Fibroblast of lung (primary cell): ENCODE measurements around the gene SMARCD1. TPM values are rescaled to one million over a fixed set of nuclear protein-coding genes. Genes with fewer than 3 reads are reported as not detected.

ENCODE experiments used
- DNase-seq, 2 donors: peaks; one replicate each; pipeline versions ENCODE4 v3.0.0 to v3.0.0-alpha.2; 2010; ENCODE audit warnings: low read depth in 2 of 2
- H2AFZ ChIP-seq: 2 replicates; pipeline ENCODE4 v1.5.1; 2012; ENCODE audit warnings: low read length, control low read depth, inconsistent platforms
- H3K27ac ChIP-seq: 2 replicates; pipeline ENCODE4 v1.5.1; 2011; ENCODE audit warnings: low read length, control low read depth; ENCODE audit not compliant: insufficient read depth
- H3K27me3 ChIP-seq: 2 replicates; pipeline ENCODE4 v1.5.1; 2011; ENCODE audit warnings: mild to moderate bottlenecking, low read length; ENCODE audit not compliant: control insufficient read depth, insufficient read depth
- H3K36me3 ChIP-seq: 2 replicates; pipeline ENCODE4 v1.5.1; 2011; ENCODE audit warnings: low read length; ENCODE audit not compliant: control insufficient read depth, insufficient read depth
- H3K4me1 ChIP-seq: 2 replicates; pipeline ENCODE4 v1.5.1; 2011; ENCODE audit warnings: low read length; ENCODE audit not compliant: control insufficient read depth, insufficient read depth; ENCODE audit errors: extremely low read depth
- H3K4me2 ChIP-seq: 2 replicates; pipeline ENCODE4 v1.5.1; 2011; ENCODE audit warnings: low read length, control low read depth; ENCODE audit not compliant: insufficient read depth; ENCODE audit errors: extremely low read depth
- H3K4me3 ChIP-seq, 4 experiments: fragments of 200-600 bp in 1 of 4; sonication (generic) in 1 of 4; replicated peaks in 1 of 4; 2 replicates each; pipeline ENCODE4 v1.5.1; 2011 to 2016; ENCODE audit warnings: low read length in 4 of 4, low read depth in 3 of 4, mild to moderate bottlenecking in 3 of 4, control low read depth in 2 of 4, inconsistent platforms in 1 of 4, mixed read lengths in 1 of 4; ENCODE audit not compliant: insufficient read depth in 1 of 4; ENCODE audit errors: control extremely low read depth in 1 of 4
- H3K79me2 ChIP-seq: 2 replicates; pipeline ENCODE4 v1.5.1; 2012; ENCODE audit warnings: mild to moderate bottlenecking, low read length, inconsistent platforms; ENCODE audit not compliant: control insufficient read depth, insufficient read depth
- H3K9ac ChIP-seq: 2 replicates; pipeline ENCODE4 v1.5.1; 2011; ENCODE audit warnings: mild to moderate bottlenecking, low read length, control low read depth; ENCODE audit not compliant: insufficient read depth
- H3K9me3 ChIP-seq: 2 replicates; pipeline ENCODE4 v1.5.1; 2012; ENCODE audit warnings: low read depth, low read length; ENCODE audit not compliant: control insufficient read depth, insufficient read depth
- H4K20me1 ChIP-seq: 2 replicates; pipeline ENCODE4 v1.5.1; 2011; ENCODE audit warnings: low read length; ENCODE audit not compliant: control insufficient read depth, insufficient read depth; ENCODE audit errors: extremely low read depth
- EZH2 ChIP-seq: IDR thresholded peaks from 2 replicates; pipeline ENCODE4 v1.5.1; 2012; ENCODE audit warnings: low read length, control low read depth, mild to moderate bottlenecking; ENCODE audit errors: missing control alignments
- polyA plus RNA-seq, 2 donors: library from polyadenylated mRNA; depleted of rRNA in 1 of 2; stranded (reverse) in 1 of 2; unstranded in 1 of 2; fragments of >200 nt; gene quantifications; 2 replicates each; pipeline ENCODE4 v1.2.1, GENCODE V29; 2011 to 2012; ENCODE audit warnings: missing spikeins in 1 of 2
- total RNA-seq: library from RNA; depleted of rRNA; stranded (reverse); fragments of >200 nt; gene quantifications from 2 replicates; pipeline ENCODE4 v1.2.1, GENCODE V29; 2014
- TF ChIP-seq, protein P1 (sequence below), 2 donors: IDR thresholded peaks in 1 of 2; conservative IDR thresholded peaks in 1 of 2; 1 replicate in 1 of 2; 2 replicates in 1 of 2; pipeline ENCODE4 v1.5.1; 2011 to 2012; ENCODE audit warnings: low read length in 2 of 2, control low read depth in 1 of 2, inconsistent platforms in 1 of 2, low read depth in 1 of 2, mild to moderate bottlenecking in 1 of 2

SMARCD1 gene
- total and polyA plus RNA-seq, 2 donors (not counting 1 experiment from before 2014, with no cell fraction given) = 30.5 to 34.3 TPM

DNA sequence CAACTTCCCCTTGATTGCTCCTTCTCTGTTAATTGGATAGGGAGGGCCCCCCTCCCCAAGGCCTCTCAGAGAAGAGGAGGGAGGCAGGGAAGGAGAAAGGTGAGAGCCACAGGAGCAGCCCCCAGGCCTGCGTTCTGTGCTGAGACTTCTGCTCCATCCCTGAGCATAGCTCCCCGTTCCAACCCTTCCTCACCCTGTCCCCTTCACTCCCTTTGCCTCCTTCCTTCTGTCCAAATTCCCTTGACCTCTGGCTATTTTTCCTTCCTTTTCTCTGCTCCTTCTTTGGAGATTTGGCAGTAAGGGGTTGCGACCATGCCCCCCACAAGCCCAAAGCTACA is 28.5 kb upstream of the SMARCD1 start:
- H3K9ac ChIP-seq = no peak overlapping the region
- H3K79me2 ChIP-seq = no peaks in the 10 kb centered on the region
- no peak for DNase-seq
- H2AFZ ChIP-seq = no peak overlapping the region
- H3K4me3 ChIP-seq = peak overlapping the region; percentile 52 to 67 (median 63)
- H3K4me2 ChIP-seq = peak overlapping the region; percentile 81
- H4K20me1 ChIP-seq = no peaks in the 10 kb centered on the region
- TF ChIP-seq EZH2 = no peak
- H3K4me1 ChIP-seq = peaks cover 5% of the 10 kb centered on the region
- H3K9me3 ChIP-seq = no peaks in the 10 kb centered on the region
- no peaks in the 10 kb centered on the region for H3K36me3 ChIP-seq
- no peak overlapping the region for H3K27ac ChIP-seq
- peaks cover 21% of the 10 kb centered on the region for H3K27me3 ChIP-seq

DNA sequence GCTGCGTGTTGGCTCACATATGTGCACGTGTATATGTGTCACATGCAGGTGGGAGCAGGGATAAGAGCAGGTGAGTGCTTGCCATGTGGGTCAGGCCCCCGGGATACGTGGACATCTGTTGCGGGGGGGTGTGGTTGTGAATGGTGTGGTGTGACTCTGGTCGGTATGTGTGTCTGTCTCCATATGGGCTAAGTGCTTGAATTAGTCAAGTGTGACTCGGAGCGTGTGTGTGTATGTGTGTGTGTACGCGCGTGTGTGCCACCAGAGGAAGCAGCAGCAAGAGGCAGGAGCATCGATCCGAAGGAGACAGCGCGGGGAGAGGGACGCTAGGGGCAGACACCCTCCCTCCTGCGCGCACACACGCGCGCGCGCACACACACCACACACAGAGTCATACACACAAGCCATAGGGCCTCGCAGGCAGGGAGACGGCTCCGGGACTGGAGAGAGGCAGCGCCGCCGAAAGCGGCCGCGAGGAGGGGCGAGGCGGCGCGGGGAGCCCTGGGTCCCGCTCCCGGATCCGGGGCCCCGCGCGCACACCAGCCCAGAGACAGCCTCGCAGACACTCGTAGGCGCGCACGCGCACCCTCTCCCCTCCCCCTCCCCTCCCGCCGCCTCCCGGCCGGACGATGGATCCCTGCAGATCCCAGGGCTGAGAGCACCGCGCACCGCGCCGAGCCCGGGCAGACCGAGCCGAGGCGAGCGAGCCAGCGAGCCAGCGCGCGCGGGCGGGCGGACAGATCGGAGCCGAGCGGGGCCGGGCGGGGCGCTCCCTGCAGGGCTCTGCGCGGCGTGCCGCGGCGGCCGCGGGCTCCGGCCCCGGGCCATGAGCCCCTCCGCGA is 27.9 kb upstream of the SMARCD1 start, which contains the start of gene ASIC1:
Gene ASIC1, plus strand, starts transcription at position 597 of the 842 bp plus-strand sequence. CDS start 1,171 bp downstream, outside the sequence.
- peak within 1 kb of the TSS; percentile 52 to 67 (median 63) for H3K4me3 ChIP-seq
- no peaks in the 10 kb centered on the region for H3K9me3 ChIP-seq
- no peaks in the 10 kb centered on the region for H4K20me1 ChIP-seq
- no peaks in the 10 kb centered on the region for H3K79me2 ChIP-seq
- H3K27ac ChIP-seq = no peak within 1 kb of the TSS
- TF ChIP-seq EZH2 = no peak
- TF ChIP-seq, protein P1, sequence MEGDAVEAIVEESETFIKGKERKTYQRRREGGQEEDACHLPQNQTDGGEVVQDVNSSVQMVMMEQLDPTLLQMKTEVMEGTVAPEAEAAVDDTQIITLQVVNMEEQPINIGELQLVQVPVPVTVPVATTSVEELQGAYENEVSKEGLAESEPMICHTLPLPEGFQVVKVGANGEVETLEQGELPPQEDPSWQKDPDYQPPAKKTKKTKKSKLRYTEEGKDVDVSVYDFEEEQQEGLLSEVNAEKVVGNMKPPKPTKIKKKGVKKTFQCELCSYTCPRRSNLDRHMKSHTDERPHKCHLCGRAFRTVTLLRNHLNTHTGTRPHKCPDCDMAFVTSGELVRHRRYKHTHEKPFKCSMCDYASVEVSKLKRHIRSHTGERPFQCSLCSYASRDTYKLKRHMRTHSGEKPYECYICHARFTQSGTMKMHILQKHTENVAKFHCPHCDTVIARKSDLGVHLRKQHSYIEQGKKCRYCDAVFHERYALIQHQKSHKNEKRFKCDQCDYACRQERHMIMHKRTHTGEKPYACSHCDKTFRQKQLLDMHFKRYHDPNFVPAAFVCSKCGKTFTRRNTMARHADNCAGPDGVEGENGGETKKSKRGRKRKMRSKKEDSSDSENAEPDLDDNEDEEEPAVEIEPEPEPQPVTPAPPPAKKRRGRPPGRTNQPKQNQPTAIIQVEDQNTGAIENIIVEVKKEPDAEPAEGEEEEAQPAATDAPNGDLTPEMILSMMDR (conservative IDR thresholded peaks at IDR 0.05 in 1 of 2, IDR thresholded peaks at IDR 0.05 in 1 of 2; ENCODE audit: low read depth in 1 of 2, low read length in 2 of 2) = no peak
- peaks cover 5% of the 10 kb centered on the region for H3K4me1 ChIP-seq
- H3K27me3 ChIP-seq = peaks cover 18% of the 10 kb centered on the region
- peak within 1 kb of the TSS; percentile 47 for H3K9ac ChIP-seq
- H2AFZ ChIP-seq = peak within 1 kb of the TSS; percentile 81
- H3K4me2 ChIP-seq = peak within 1 kb of the TSS; percentile 81
- DNase-seq = peak; percentile 65 to 70
- no peaks in the 10 kb centered on the region for H3K36me3 ChIP-seq

DNA sequence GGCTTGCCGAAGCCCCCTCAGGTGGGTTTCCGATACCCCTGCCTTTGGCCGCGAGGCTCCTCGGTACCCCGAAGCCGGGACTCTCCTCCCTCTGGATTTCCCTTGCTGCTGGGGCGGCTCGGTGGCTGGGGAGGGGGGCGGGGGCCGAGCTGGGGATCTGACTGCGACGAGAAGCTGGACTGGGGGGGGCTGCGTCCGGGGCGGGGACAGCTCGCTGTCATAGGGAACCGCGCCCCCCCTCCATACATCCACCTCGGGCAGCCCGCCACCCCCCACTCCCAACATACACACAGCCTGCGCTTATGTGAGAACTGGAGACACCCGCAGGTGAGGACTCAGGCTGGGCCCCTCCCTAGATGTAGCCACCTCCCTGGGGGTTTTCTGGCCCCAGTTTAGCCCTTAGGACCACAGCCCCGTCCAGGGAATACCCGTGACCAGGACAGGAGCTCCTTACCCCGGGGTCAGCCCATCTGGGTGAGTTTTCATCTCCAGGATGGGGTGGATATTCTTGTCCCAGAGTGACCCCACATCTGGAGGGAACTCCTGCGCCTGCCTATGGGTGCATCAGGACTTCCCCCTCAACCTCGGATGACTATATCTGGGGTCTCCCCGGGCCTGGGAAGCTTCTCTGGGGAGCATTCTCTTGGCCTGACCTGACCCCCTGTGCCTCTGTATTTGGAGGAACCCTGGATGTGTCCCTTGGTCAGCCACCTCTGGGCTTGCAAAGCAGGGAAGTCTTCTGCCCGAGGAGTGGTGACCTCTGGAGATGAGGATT is 27.1 kb upstream of the SMARCD1 start:
- H3K4me2 ChIP-seq = peak overlapping the region; percentile 71
- H4K20me1 ChIP-seq = no peaks in the 10 kb centered on the region
- H3K9ac ChIP-seq = peak overlapping the region; percentile 47
- H3K4me3 ChIP-seq = peak overlapping the region; percentile 23 to 66 (median 44)
- H3K27me3 ChIP-seq = peaks cover 12% of the 10 kb centered on the region
- DNase-seq = no peak
- H3K36me3 ChIP-seq = no peaks in the 10 kb centered on the region
- H2AFZ ChIP-seq = no peak overlapping the region
- H3K27ac ChIP-seq = no peak overlapping the region
- peaks cover 5% of the 10 kb centered on the region for H3K4me1 ChIP-seq
- H3K9me3 ChIP-seq = no peaks in the 10 kb centered on the region
- no peaks in the 10 kb centered on the region for H3K79me2 ChIP-seq
- no peak for TF ChIP-seq EZH2
- TF ChIP-seq, protein P1 (conservative IDR thresholded peaks at IDR 0.05 in 1 of 2, IDR thresholded peaks at IDR 0.05 in 1 of 2; ENCODE audit: low read depth in 1 of 2, low read length in 2 of 2) = no peak
